A375 (cell line): ENCODE results near the gene DDX43. TPM values are rescaled to one million over a fixed set of nuclear protein-coding genes. Genes with fewer than 3 reads are reported as not detected.
A peak's percentile ranks its signal among the peaks of the same experiment; 100 is the strongest.

Source experiments
- small RNA-seq: library from RNA; depleted of rRNA; stranded (forward); fragments of <200 nt; gene quantifications from one replicate; pipeline ENCODE3, GENCODE V24; 2014
- total RNA-seq: library from RNA; depleted of rRNA; stranded (reverse); fragments of >200 nt; shearing (Covaris generic); gene quantifications from 2 replicates; pipeline ENCODE4 v1.2.3, GENCODE V29; 2014; rRNA removed

Gene DDX43
- total RNA-seq: not detected in 2 replicates

DNA sequence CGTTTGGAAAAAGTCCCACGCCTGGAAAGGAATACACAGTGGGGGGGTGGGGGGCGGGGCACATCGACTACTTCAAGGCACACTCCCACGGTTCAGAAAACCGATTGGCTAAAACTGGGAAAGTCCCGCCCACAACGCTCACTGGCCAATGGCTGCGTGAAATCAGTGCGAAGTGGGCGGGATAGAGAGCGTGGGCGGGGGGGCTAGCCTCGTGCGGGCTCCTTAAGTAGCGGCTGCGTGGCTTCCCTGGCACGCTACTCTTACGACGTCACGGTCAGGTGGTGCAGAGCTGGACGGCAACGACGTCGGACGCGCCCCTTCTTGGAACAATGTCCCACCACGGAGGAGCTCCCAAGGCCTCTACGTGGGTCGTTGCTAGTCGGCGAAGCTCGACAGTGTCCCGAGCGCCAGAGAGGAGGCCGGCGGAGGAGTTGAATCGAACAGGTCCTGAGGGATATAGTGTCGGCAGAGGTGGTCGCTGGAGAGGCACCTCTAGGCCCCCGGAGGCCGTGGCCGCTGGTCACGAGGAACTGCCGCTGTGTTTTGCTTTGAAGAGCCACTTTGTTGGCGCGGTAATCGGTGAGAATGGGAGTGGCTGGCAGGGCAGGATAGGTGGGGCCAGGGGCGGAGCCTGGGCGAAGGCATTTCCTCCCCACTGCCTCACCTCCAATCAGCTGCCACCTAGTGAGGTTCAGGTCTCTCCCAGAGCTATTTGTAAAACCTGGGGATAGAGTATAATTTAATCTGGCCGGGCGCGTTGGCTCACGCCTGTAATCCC is at the start of gene DDX43:
TSS of gene DDX43 (plus strand) at position 252 of the 778 bp plus-strand sequence. CDS start at position 330, 78 bp downstream.

DNA sequence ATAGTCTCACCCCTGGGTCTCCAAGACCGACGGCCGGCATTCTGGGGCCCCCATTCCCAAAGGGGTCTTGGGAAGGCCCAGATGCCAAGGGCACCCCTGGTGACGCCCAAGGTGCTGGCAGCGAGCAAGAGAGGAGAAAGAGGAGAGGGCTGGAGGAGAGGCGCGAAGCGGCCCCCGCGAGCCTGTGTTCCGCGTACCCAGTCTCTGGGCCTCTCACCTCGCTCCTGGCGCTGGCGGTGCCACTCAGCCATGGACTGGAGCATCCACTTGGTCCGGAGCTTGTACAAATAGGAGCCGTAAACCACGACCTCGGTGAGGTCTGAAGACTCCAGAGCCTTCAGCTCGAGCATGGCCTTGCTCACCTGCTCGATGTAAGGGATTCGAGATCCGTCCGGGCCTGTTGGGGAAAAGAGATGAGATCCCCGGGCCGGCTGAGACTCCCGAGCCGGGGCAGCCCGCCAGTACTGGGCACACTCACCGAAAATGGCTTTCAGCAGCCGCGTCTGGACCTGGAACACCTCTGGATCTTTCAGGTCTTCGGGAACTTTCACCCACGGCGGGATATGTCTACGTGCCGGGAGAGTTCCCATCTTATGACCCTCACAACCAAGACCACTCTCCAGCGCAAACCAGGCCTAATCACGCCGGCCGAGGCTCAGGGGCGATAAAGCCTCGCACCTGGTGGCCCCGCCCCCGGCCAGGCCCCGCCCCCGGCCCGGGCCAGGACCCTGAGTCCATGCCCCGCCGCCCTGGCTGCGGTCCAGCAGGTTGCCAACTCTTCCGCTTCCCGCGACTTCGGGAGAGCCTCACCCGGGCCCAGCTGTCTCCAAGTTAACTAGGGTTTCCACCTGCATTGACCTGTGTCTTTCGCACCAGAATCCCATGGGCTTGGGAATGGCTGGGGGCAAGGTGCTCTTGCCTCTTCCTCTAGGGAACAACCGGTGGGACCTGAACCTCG is 40.7 kb upstream of the DDX43 start, which contains the start of gene DPPA5:
TSS of gene DPPA5 (minus strand) at position 641 of the 958 bp plus-strand sequence. CDS start at position 590, 51 bp downstream.

DNA sequence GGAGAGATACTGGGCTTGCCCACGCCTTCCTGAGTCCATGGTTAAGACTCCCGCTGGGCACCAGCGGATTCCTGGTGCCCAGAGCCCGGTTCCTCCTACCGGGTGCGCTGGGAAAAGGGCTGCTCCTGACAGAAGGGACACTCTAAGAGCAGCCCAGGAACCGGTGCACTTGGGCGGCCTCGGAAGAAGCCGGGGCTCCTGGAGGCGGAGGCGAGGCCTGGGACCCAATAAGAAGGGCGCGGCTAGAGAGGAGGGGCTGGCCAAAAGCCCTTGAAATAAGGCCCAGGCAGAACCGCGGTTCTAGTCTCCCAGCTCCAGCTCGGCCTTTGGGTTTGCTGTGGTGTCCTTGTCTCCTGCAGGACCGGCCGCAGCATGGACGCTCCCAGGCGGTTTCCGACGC is 32.3 kb upstream of the DDX43 start, which contains the start of gene KHDC3L:
TSS of gene KHDC3L (plus strand) at position 301 of the 400 bp plus-strand sequence. CDS start at position 373, 72 bp downstream.

DNA sequence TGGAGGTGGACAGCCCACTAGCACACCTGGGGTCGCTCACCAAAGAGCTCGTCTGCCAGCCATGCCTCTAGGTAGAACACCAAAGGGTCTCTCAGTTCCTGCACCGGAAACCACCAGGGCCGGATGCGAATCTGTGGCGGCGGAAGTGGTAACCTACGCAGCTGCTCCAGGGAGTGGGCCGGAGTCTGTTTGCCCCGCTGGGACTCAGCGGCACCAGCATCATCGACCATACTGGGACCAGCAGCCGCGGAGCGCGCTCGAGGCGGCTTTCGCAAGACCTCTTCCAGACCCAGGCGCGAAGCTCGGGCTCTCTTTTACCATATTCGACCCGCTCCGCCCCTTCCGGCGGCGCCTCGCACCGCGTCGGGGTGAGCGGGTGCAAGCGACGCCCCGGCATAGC is 25.1 kb upstream of the DDX43 start, which contains the start of gene OOEP:
TSS of gene OOEP (minus strand) at position 335 of the 400 bp plus-strand sequence. CDS start at position 230, 105 bp downstream.

DNA sequence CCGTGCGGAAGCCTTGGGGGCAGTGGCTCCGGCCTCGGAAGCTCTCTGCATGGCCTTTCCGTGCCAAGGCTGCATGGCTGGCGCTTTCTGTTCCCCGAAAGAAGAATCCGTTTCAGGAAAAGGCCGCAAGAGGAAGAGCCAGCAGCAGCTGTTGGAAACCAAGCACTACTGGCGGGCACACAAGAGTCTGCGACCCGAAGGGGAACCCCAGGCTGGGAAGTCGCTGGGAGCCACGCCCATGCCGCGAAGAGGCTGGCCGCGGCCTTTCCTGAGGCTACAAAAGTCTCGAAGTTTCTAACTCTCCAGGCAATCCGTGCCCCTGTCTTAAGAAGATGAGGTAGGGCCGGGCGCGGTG is 57.5 kb downstream of the DDX43 start, which contains the start of gene CGAS:
TSS of gene CGAS (minus strand) at position 191 of the 355 bp plus-strand sequence. CDS start at position 75, 116 bp downstream.

DNA sequence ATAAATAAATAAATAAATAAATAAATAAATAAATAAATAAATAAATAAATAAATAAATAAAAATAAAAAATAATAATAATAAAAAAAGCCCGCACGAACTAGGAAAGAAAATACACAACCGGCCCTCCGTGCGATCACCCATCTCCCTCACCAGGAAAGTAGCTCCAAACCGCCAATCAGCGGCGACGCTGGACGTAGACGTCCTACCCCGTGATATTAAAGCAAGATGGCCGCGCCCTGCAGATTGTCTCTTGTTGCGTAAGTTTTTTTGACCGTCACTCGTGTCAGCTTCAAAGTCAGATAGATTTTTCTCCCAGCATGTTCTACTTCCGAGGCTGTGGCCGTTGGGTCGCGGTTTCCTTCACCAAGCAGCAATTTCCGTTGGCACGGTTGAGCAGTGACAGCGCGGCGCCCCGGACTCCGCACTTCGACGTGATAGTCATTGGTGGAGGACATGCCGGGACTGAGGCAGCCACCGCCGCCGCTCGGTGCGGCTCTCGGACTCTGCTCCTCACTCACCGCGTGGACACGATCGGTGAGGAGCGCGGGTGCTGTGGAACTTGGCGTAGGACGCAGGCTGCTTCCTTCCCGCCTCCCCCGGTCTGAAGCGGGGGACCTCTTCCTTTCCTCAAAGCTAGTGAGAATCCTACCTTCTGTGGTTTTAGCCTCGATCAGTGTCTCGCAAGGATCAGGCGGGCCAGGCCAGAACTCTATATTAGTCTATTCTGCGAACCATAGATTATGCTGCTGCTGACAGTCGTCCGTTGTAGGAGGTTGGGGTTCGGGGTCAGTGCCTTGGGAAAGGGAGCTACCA is 67.1 kb downstream of the DDX43 start, which contains the start of gene MTO1:
TSS of gene MTO1 (plus strand) at position 201 of the 814 bp plus-strand sequence. CDS start at position 319, 118 bp downstream.

Small RNAs within 50 kb of the gene (small RNA-seq; reads per million reads assigned to genes)
- gene RNU6-975P (not detected), gene RPL39P3 (2.2 reads per million, percentile 75 among the genes with 10 or more reads in this experiment)

Other genes with a start within 250 kb of the DDX43 start
- not detected in 2 replicates for gene KHDC1L, start 169.3 kb upstream of the DDX43 start, total RNA-seq
- gene KHDC1, start 131.6 kb upstream of the DDX43 start, total RNA-seq: not detected in 2 replicates
- not detected in 2 replicates for gene DPPA5, start 40.6 kb upstream of the DDX43 start, total RNA-seq
- gene KHDC3L, start 32.2 kb upstream of the DDX43 start, total RNA-seq: not detected in 2 replicates
- gene OOEP, start 24.9 kb upstream of the DDX43 start, total RNA-seq: not detected in 2 replicates
- gene CGAS, start 57.5 kb downstream of the DDX43 start, total RNA-seq: 0.03 TPM in 1 of 2 replicates, not detected in the other
- gene MTO1, start 66.9 kb downstream of the DDX43 start, total RNA-seq: 19.1 and 26.3 TPM in 2 replicates
- 8,479 and 9,610 TPM in 2 replicates for gene EEF1A1, start 126.2 kb downstream of the DDX43 start, total RNA-seq